Mesendoderm (in vitro differentiated cells): ENCODE measurements around the gene ERBIN.

Source experiments
- DNase-seq: peaks from one replicate; pipeline ENCODE4 v3.0.0; 2013
- H2AK5ac ChIP-seq: 2 replicates; pipeline ENCODE4 v1.6.1; 2013; ENCODE audit warnings: low read length, inconsistent platforms
- H2BK120ac ChIP-seq: 2 replicates; pipeline ENCODE4 v1.6.1; 2013; ENCODE audit warnings: low read depth, mild to moderate bottlenecking, low read length, moderate library complexity, mixed read lengths
- H2BK15ac ChIP-seq: replicated peaks from 2 replicates; pipeline ENCODE4 v1.6.1; 2013; ENCODE audit warnings: low read depth, mild to moderate bottlenecking, moderate library complexity
- H2BK5ac ChIP-seq: 2 replicates; pipeline ENCODE4 v1.6.1; 2013; ENCODE audit warnings: low read length, inconsistent platforms
- H3K18ac ChIP-seq: 2 replicates; pipeline ENCODE4 v1.6.1; 2013; ENCODE audit warnings: mild to moderate bottlenecking, low read length, mixed read lengths
- H3K23ac ChIP-seq: one replicate; pipeline ENCODE4 v1.6.1; 2013; ENCODE audit warnings: low read length
- H3K27ac ChIP-seq: 2 replicates; pipeline ENCODE4 v1.5.1; 2013; ENCODE audit warnings: low read depth, mild to moderate bottlenecking, inconsistent platforms, low read length, moderate library complexity
- H3K27me3 ChIP-seq: 2 replicates; pipeline ENCODE4 v1.6.1; 2013; ENCODE audit warnings: low read length, control low read depth, mild to moderate bottlenecking, inconsistent platforms; ENCODE audit not compliant: insufficient read depth, poor library complexity
- H3K36me3 ChIP-seq: 2 replicates; pipeline ENCODE4 v1.6.1; 2013; ENCODE audit warnings: low read length, inconsistent platforms; ENCODE audit not compliant: control insufficient read depth, insufficient read depth
- H3K4ac ChIP-seq: one replicate; pipeline ENCODE4 v1.6.1; 2013; ENCODE audit warnings: low read depth, mild to moderate bottlenecking, low read length, moderate library complexity
- H3K4me1 ChIP-seq: 2 replicates; pipeline ENCODE4 v1.6.1; 2013; ENCODE audit warnings: low read depth, low read length, inconsistent platforms; ENCODE audit not compliant: control insufficient read depth
- H3K4me2 ChIP-seq: 2 replicates; pipeline ENCODE4 v1.6.1; 2013; ENCODE audit warnings: low read length
- H3K4me3 ChIP-seq: 2 replicates; pipeline ENCODE4 v1.5.1; 2013; ENCODE audit warnings: mild to moderate bottlenecking, low read length
- H3K56ac ChIP-seq: one replicate; pipeline ENCODE4 v1.6.1; 2013; ENCODE audit warnings: low read length
- H3K79me1 ChIP-seq: 2 replicates; pipeline ENCODE4 v1.6.1; 2013; ENCODE audit warnings: low read length, inconsistent platforms
- H3K79me2 ChIP-seq: 2 replicates; pipeline ENCODE4 v1.6.1; 2013; ENCODE audit warnings: mild to moderate bottlenecking, low read length; ENCODE audit not compliant: control insufficient read depth, insufficient read depth
- H3K9ac ChIP-seq: 2 replicates; pipeline ENCODE4 v1.6.1; 2013; ENCODE audit warnings: low read length, inconsistent platforms
- H4K5ac ChIP-seq: one replicate; pipeline ENCODE4 v1.6.1; 2013; ENCODE audit warnings: low read length
- H4K8ac ChIP-seq: one replicate; pipeline ENCODE4 v1.6.1; 2013; ENCODE audit warnings: low read depth, mild to moderate bottlenecking, control low read depth, low read length, moderate library complexity
- WGBS: extraction: QIAGEN DNeasy Blood & Tissue Kit; methylation state at CpG from one replicate; pipeline ENCODE4 v1.1.7; 2013; ENCODE audit warnings: low lambda C conversion rate, missing lambda C conversion rate; ENCODE audit not compliant: insufficient coverage; ENCODE audit errors: extremely low coverage; 5-methylcytosine and 5-hydroxymethylcytosine counted together

Gene ERBIN

DNA sequence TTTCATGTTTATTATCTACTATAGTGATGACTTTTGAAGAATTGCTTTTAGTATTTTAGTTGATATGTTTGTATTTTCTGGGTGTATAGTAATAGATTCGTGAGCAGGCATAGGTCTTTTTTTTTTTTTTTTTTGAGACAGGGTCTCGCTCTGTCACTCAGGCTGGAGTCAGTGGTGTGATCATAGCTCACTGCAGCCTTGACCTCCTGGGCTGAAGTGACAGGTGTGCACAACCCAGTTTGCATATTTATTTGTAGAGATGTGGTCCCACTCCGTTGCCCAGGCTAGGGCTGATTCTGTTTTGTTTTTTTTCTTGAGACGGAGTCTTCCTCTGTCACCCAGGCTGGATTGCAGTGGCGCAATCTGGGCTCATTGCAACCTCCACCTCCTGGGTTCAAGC lies 11.9 kb downstream of the ERBIN start:
- Histone ChIP-seq H3K56ac (no peak overlapping the region), H3K27me3 (no peaks in the 10 kb centered on the region), H2AK5ac (no peak overlapping the region), H2BK5ac (no peak overlapping the region), H3K4ac (no peak overlapping the region), H4K8ac (no peak overlapping the region), H3K79me2 (peaks cover 28% of the 10 kb centered on the region), H3K23ac (no peak overlapping the region), H3K18ac (no peak overlapping the region), H2BK120ac (no peak overlapping the region), H3K27ac (no peak overlapping the region), H3K36me3 (no peaks in the 10 kb centered on the region), H3K4me2 (no peak overlapping the region), H3K79me1 (no peaks in the 10 kb centered on the region), H3K4me1 (peaks cover 2% of the 10 kb centered on the region), H3K4me3 (no peak overlapping the region), H3K9ac (no peak overlapping the region), H2BK15ac (no peak overlapping the region), H4K5ac (no peak overlapping the region)
- DNase-seq = no peak
- 100% methylated on average over 1 of the region's 5 CpGs for whole genome bisulfite sequencing

- Histone ChIP-seq H3K18ac (no peak overlapping the region), H3K56ac (no peak overlapping the region), H3K9ac (no peak overlapping the region), H2BK15ac (no peak overlapping the region), H4K5ac (no peak overlapping the region), H3K27ac (no peak overlapping the region), H3K4ac (no peak overlapping the region), H3K79me2 (peaks cover 24% of the 10 kb centered on the region), H2AK5ac (no peak overlapping the region), H4K8ac (no peak overlapping the region), H3K4me2 (no peak overlapping the region), H3K27me3 (no peaks in the 10 kb centered on the region), H3K79me1 (peaks cover 2% of the 10 kb centered on the region), H2BK120ac (no peak overlapping the region), H3K4me3 (no peak overlapping the region), H3K36me3 (no peaks in the 10 kb centered on the region), H3K4me1 (no peaks in the 10 kb centered on the region), H2BK5ac (no peak overlapping the region), H3K23ac (no peak overlapping the region)
- WGBS = no CpG with 5 or more reads among the region's 5 CpGs
- no peak for DNase-seq
These were observed 17.4 kb downstream of the ERBIN start for GRCh38 chr5:65943771-65944170.

DNA sequence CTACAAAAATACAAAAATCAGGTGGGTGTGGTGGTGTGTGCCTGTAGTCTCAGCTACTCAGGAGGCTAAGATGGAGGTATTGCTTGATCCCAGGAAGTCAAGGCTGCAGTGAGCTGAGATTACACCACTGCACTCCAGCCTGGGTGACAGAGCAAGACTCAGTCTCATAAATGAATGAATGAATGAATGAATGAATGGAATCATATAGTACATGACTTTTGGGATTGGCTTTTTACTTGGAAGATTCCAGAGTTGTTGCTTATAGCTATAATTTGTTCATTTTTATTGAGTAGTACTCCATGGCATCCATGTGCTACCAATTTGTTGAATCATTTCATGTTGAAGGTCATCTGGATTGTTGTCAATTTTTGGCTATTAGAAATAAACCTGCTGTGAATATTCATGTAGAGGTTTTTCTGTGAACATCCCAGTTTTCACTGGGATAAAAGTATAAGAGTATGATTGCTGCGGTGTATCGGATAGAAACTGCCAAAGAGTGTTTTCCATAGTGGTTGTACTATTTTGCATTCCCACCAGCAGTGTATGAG lies 19.9 kb downstream of the ERBIN start:
- Histone ChIP-seq H3K79me2 (peaks cover 31% of the 10 kb centered on the region), H3K27me3 (no peaks in the 10 kb centered on the region), H3K23ac (no peak overlapping the region), H3K18ac (no peak overlapping the region), H3K79me1 (peaks cover 2% of the 10 kb centered on the region), H3K56ac (no peak overlapping the region), H3K36me3 (no peaks in the 10 kb centered on the region), H2BK15ac (no peak overlapping the region), H3K4me2 (no peak overlapping the region), H3K4ac (no peak overlapping the region), H3K9ac (no peak overlapping the region), H3K4me3 (no peak overlapping the region), H3K4me1 (no peaks in the 10 kb centered on the region), H2AK5ac (no peak overlapping the region), H2BK120ac (no peak overlapping the region), H3K27ac (no peak overlapping the region), H4K5ac (no peak overlapping the region), H4K8ac (no peak overlapping the region), H2BK5ac (no peak overlapping the region)
- DNase-seq = no peak
- WGBS = no CpG with 5 or more reads among the region's 2 CpGs

GRCh38 chr5:65948115-65948747 lies 21.9 kb downstream of the ERBIN start:
- no CpG with 5 or more reads among the region's 4 CpGs for WGBS

GRCh38 chr5:65951330-65951729 lies 25.0 kb downstream of the ERBIN start:
- Histone ChIP-seq H3K79me2 (peaks cover 43% of the 10 kb centered on the region), H3K4me2 (no peak overlapping the region), H3K4ac (no peak overlapping the region), H3K79me1 (peaks cover 11% of the 10 kb centered on the region), H3K27ac (no peak overlapping the region), H3K4me1 (no peaks in the 10 kb centered on the region), H2BK120ac (no peak overlapping the region), H2AK5ac (no peak overlapping the region), H2BK15ac (no peak overlapping the region), H3K56ac (no peak overlapping the region), H3K4me3 (no peak overlapping the region), H3K36me3 (no peaks in the 10 kb centered on the region), H3K18ac (no peak overlapping the region), H3K23ac (no peak overlapping the region), H3K27me3 (no peaks in the 10 kb centered on the region), H4K8ac (no peak overlapping the region), H3K9ac (no peak overlapping the region), H4K5ac (no peak overlapping the region), H2BK5ac (no peak overlapping the region)
- WGBS = 100% methylated on average over 2 of the region's 3 CpGs
- no peak for DNase-seq

More at GRCh38 chr5:65948115-65948747, 21.9 kb downstream of the ERBIN start:
- Histone ChIP-seq H3K36me3 (no peaks in the 10 kb centered on the region), H3K4me2 (no peak overlapping the region), H2BK5ac (no peak overlapping the region), H2BK15ac (no peak overlapping the region), H3K79me2 (peaks cover 37% of the 10 kb centered on the region), H3K27ac (no peak overlapping the region), H4K5ac (no peak overlapping the region), H2BK120ac (no peak overlapping the region), H3K4me1 (no peaks in the 10 kb centered on the region), H3K56ac (no peak overlapping the region), H3K23ac (no peak overlapping the region), H3K27me3 (no peaks in the 10 kb centered on the region), H3K4me3 (no peak overlapping the region), H3K9ac (no peak overlapping the region), H3K18ac (no peak overlapping the region), H3K79me1 (peaks cover 5% of the 10 kb centered on the region), H4K8ac (no peak overlapping the region), H2AK5ac (no peak overlapping the region), H3K4ac (no peak overlapping the region)
- DNase-seq = no peak

DNA sequence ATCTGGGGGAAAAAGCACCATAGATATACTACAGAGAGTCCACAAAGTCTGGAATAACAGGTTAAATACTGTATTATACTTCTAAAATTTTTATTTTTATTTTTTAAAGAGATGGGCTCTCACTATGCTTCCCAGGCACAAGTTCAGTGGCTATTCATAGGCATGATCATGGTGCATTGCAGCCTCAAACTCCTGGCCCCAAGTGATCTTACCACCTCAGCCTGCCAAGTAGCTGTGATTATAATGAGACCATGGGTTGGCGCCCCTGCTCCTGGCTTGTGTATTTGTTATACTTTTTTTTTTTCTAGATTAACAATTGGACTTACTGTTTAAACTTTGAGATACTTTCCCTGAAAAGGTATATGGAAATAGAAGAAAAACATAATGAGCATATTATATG lies 25.9 kb downstream of the ERBIN start:
- H3K79me2 ChIP-seq = peaks cover 43% of the 10 kb centered on the region
- no peaks in the 10 kb centered on the region for H3K4me1 ChIP-seq
- H3K36me3 ChIP-seq = no peaks in the 10 kb centered on the region
- no peak for DNase-seq
- H3K4me3 ChIP-seq = no peak overlapping the region
- H2BK15ac ChIP-seq = no peak overlapping the region
- no peak overlapping the region for H3K9ac ChIP-seq
- no peak overlapping the region for H3K4me2 ChIP-seq
- no peak overlapping the region for H3K27ac ChIP-seq
- no peak overlapping the region for H3K18ac ChIP-seq
- no peak overlapping the region for H3K56ac ChIP-seq
- no peak overlapping the region for H2AK5ac ChIP-seq
- no peak overlapping the region for H2BK5ac ChIP-seq
- H3K79me1 ChIP-seq = peaks cover 11% of the 10 kb centered on the region
- H3K23ac ChIP-seq = no peak overlapping the region
- H4K5ac ChIP-seq = no peak overlapping the region
- WGBS = no CpG with 5 or more reads among the region's 1 CpG
- no peak overlapping the region for H2BK120ac ChIP-seq
- no peak overlapping the region for H4K8ac ChIP-seq
- H3K4ac ChIP-seq = no peak overlapping the region
- no peaks in the 10 kb centered on the region for H3K27me3 ChIP-seq
